H1 (cell line): ENCODE results near the gene IKZF3. TPM values are rescaled to one million over a fixed set of nuclear protein-coding genes. Genes with fewer than 3 reads are reported as not detected.
"Not testable (repeated sequence)": the region's sequence is repeated elsewhere in the genome, so short reads cannot be mapped to it uniquely, and the experiment has no call there.

Experiments
- CTCF ChIA-PET: fragments of 300-600 bp; sonication (Branson Sonifier 250); formaldehyde crosslinking; loops from one replicate; lab custom pipeline; 2021; ENCODE audit not compliant: partially characterized antibody; lab: Charles Lee
- POLR2A ChIA-PET: fragments of 300-600 bp; sonication (Branson Sonifier 250); formaldehyde crosslinking; loops from one replicate; lab custom pipeline; 2021; ENCODE audit warnings: inconsistent platforms; ENCODE audit not compliant: partially characterized antibody; lab: Charles Lee
- DNase-seq, 2 experiments: peaks; one replicate each; pipeline versions ENCODE4 v3.0.0 to v3.0.0-alpha.2; 2010 to 2022; ENCODE audit warnings: low spot score in 2 of 2, low read depth in 1 of 2, mixed read lengths in 1 of 2
- FAIRE-seq: peaks from 2 replicates; lab custom pipeline; 2011; peaks lifted over from hg19 to GRCh38; lab: Jason Lieb, UNC
- H2AFZ ChIP-seq: 2 replicates; pipeline ENCODE4 v1.8.1; 2012; ENCODE audit warnings: low read length, inconsistent platforms
- H2AK5ac ChIP-seq: 2 replicates; pipeline ENCODE4 v1.6.1; 2013; ENCODE audit warnings: low read depth, low read length
- H2BK120ac ChIP-seq: replicated peaks from 2 replicates; pipeline ENCODE3; 2013; ENCODE audit warnings: low read depth, low read length, inconsistent platforms
- H2BK12ac ChIP-seq: 2 replicates; pipeline ENCODE4 v1.6.1; 2013; ENCODE audit warnings: low read depth, low read length
- H2BK15ac ChIP-seq: 2 replicates; pipeline ENCODE4 v1.6.1; 2013; ENCODE audit warnings: low read length
- H2BK20ac ChIP-seq: 2 replicates; pipeline ENCODE4 v1.6.1; 2013; ENCODE audit warnings: low read length
- H2BK5ac ChIP-seq: 2 replicates; pipeline ENCODE4 v1.6.1; 2013; ENCODE audit warnings: low read depth, low read length
- H3K14ac ChIP-seq: 2 replicates; pipeline ENCODE4 v1.6.1; 2013; ENCODE audit warnings: inconsistent platforms; ENCODE audit not compliant: insufficient read length
- H3K18ac ChIP-seq: 2 replicates; pipeline ENCODE4 v1.6.1; 2013; ENCODE audit warnings: low read length; ENCODE audit errors: extremely low read depth
- H3K23ac ChIP-seq: 2 replicates; pipeline ENCODE4 v1.6.1; 2013; ENCODE audit warnings: inconsistent platforms; ENCODE audit not compliant: insufficient read length
- H3K23me2 ChIP-seq: 2 replicates; pipeline ENCODE4 v1.6.1; 2013; ENCODE audit warnings: low read depth, low read length
- H3K27ac ChIP-seq: 2 replicates; pipeline ENCODE4 v1.6.1; 2011; ENCODE audit warnings: low read depth, low read length, inconsistent platforms
- H3K27me3 ChIP-seq, 4 experiments: replicated peaks in 1 of 4; 1 replicate in 1 of 4; 2 replicates in 3 of 4; pipeline versions ENCODE4 v1.6.1 to v1.8.1; 2011 to 2013; ENCODE audit warnings: low read length in 3 of 4, mild to moderate bottlenecking in 3 of 4, inconsistent platforms in 2 of 4, mixed read lengths in 2 of 4, moderate library complexity in 1 of 4; ENCODE audit not compliant: control insufficient read depth in 3 of 4, insufficient read depth in 3 of 4; ENCODE audit errors: extremely low read depth in 1 of 4
- H3K36me3 ChIP-seq, 4 experiments: 2 replicates each; pipeline versions ENCODE4 v1.6.1 to v1.8.1; 2011 to 2013; ENCODE audit warnings: mild to moderate bottlenecking in 4 of 4, low read length in 3 of 4, moderate library complexity in 2 of 4, control low read depth in 1 of 4, inconsistent platforms in 1 of 4; ENCODE audit not compliant: insufficient read depth in 4 of 4, control insufficient read depth in 2 of 4
- H3K4ac ChIP-seq: replicated peaks from 2 replicates; pipeline ENCODE3; 2013; ENCODE audit warnings: low read length, low read depth, mixed read lengths, inconsistent platforms; ENCODE audit not compliant: insufficient read length
- H3K4me1 ChIP-seq, 4 experiments: replicated peaks in 1 of 4; 1 replicate in 1 of 4; 2 replicates in 3 of 4; pipeline versions ENCODE4 v1.6.1 to v1.8.1; 2011 to 2013; ENCODE audit warnings: low read length in 3 of 4, inconsistent platforms in 2 of 4, mixed read lengths in 1 of 4; ENCODE audit not compliant: insufficient read depth in 4 of 4, control insufficient read depth in 3 of 4
- H3K4me2 ChIP-seq, 2 experiments: 2 replicates each; pipeline versions ENCODE4 v1.6.1 to v1.8.1; 2011 to 2013; ENCODE audit warnings: low read depth in 2 of 2, low read length in 2 of 2, control low read depth in 1 of 2, inconsistent platforms in 1 of 2, mild to moderate bottlenecking in 1 of 2; ENCODE audit not compliant: insufficient read depth in 1 of 2
- H3K4me3 ChIP-seq, 4 experiments: fragments of 200-600, 300-600 bp in 1 of 4; sonication (generic), shearing (Covaris generic), sonication (Bioruptor Twin) in 1 of 4; 2 replicates each; pipeline versions ENCODE4 v1.5.1 to v1.8.1; 2011 to 2016; ENCODE audit warnings: low read length in 4 of 4, low read depth in 3 of 4, control low read depth in 2 of 4, inconsistent platforms in 2 of 4, mild to moderate bottlenecking in 2 of 4, mixed read lengths in 1 of 4, moderate library complexity in 1 of 4; ENCODE audit not compliant: insufficient read depth in 2 of 4; ENCODE audit errors: extremely low read depth in 1 of 4
- H3K56ac ChIP-seq: replicated peaks from 2 replicates; pipeline ENCODE3; 2013; ENCODE audit warnings: low read depth, mild to moderate bottlenecking, mixed read lengths, low read length, inconsistent platforms; ENCODE audit not compliant: insufficient read length
- H3K79me1 ChIP-seq: 2 replicates; pipeline ENCODE4 v1.6.1; 2013; ENCODE audit warnings: low read depth, low read length, control low read depth
- H3K79me2 ChIP-seq, 2 experiments: 2 replicates each; pipeline versions ENCODE4 v1.6.1 to v1.8.1; 2012 to 2013; ENCODE audit warnings: low read length in 2 of 2, mild to moderate bottlenecking in 2 of 2, inconsistent platforms in 1 of 2; ENCODE audit not compliant: insufficient read depth in 2 of 2, control insufficient read depth in 1 of 2
- H3K9ac ChIP-seq, 4 experiments: replicated peaks in 1 of 4; 1 replicate in 1 of 4; 2 replicates in 3 of 4; pipeline versions ENCODE4 v1.6.1 to v1.8.1; 2011 to 2013; ENCODE audit warnings: low read depth in 3 of 4, low read length in 3 of 4, control low read depth in 2 of 4, mild to moderate bottlenecking in 2 of 4, moderate library complexity in 2 of 4, inconsistent platforms in 1 of 4; ENCODE audit errors: extremely low read depth in 1 of 4
- H3K9me3 ChIP-seq, 2 experiments: 2 replicates each; pipeline versions ENCODE4 v1.6.1 to v1.8.1; 2012 to 2013; ENCODE audit warnings: mild to moderate bottlenecking in 2 of 2, moderate library complexity in 2 of 2, control low read depth in 1 of 2, inconsistent platforms in 1 of 2, low read depth in 1 of 2, low read length in 1 of 2, mixed read lengths in 1 of 2; ENCODE audit not compliant: insufficient read depth in 2 of 2
- H4K20me1 ChIP-seq, 2 experiments: replicated peaks in 1 of 2; 2 replicates each; pipeline versions ENCODE3 to v1.8.1; 2011 to 2013; ENCODE audit warnings: inconsistent platforms in 2 of 2, low read length in 2 of 2, mild to moderate bottlenecking in 1 of 2; ENCODE audit not compliant: insufficient read depth in 2 of 2, control insufficient read depth in 1 of 2
- H4K5ac ChIP-seq: 2 replicates; pipeline ENCODE4 v1.6.1; 2013; ENCODE audit warnings: low read length, low read depth, mixed read lengths, inconsistent platforms; ENCODE audit not compliant: insufficient read length
- H4K8ac ChIP-seq: 2 replicates; pipeline ENCODE4 v1.8.0; 2013; ENCODE audit warnings: mild to moderate bottlenecking, moderate library complexity, low read length, inconsistent platforms; ENCODE audit not compliant: insufficient read depth; ENCODE audit errors: extremely low read depth
- H4K91ac ChIP-seq: replicated peaks from 2 replicates; pipeline ENCODE3; 2013; ENCODE audit warnings: low read length, mixed read lengths, inconsistent platforms; ENCODE audit not compliant: insufficient read length
- POLR2AphosphoS5 ChIP-seq: IDR thresholded peaks from 2 replicates; pipeline ENCODE4 v1.6.1; 2011; ENCODE audit warnings: low read depth, low read length
- WGBS, 2 experiments: shearing (Covaris generic) in 1 of 2; methylation state at CpG; one replicate each; pipeline versions ENCODE4 v1.1.6 to v1.1.7; 2013 to 2015; ENCODE audit warnings: low lambda C conversion rate in 2 of 2, mixed read lengths in 2 of 2, inconsistent platforms in 1 of 2, low coverage in 1 of 2, missing lambda C conversion rate in 1 of 2; ENCODE audit not compliant: insufficient replicate concordance in 2 of 2, insufficient coverage in 1 of 2, insufficient read length in 1 of 2; ENCODE audit errors: extremely low coverage in 1 of 2, missing lambda C conversion rate in 1 of 2; 5-methylcytosine and 5-hydroxymethylcytosine counted together
- polyA plus RNA-seq, 7 experiments: library from polyadenylated mRNA; depleted of rRNA in 3 of 7; stranded (reverse) in 5 of 7; unstranded in 2 of 7; fragments of >200 nt in 5 of 7; fragments of 200-250 nt in 2 of 7; gene quantifications; 1 replicate in 5 of 7; 2 replicates in 1 of 7; 4 replicates in 1 of 7; pipeline versions ENCODE4 v1.2.1 to v1.2.3, GENCODE V29; 2011 to 2013; ENCODE audit warnings: missing spikeins in 2 of 7, mixed read lengths in 2 of 7
- total RNA-seq: library from RNA; stranded (reverse); fragmentation: NEBNext Ultra II Directional; extraction: Animal tissue kit (Norgen Biotek cat#: 25700); gene quantifications from 2 replicates; pipeline ENCODE4 v1.2.1, GENCODE V29; 2021

Gene IKZF3
- total and polyA plus RNA-seq, 2 of the 8 experiments (the other 6 are each of a cell fraction or from before 2014, with no cell fraction given) = 0.23 to 0.56 TPM

DNA sequence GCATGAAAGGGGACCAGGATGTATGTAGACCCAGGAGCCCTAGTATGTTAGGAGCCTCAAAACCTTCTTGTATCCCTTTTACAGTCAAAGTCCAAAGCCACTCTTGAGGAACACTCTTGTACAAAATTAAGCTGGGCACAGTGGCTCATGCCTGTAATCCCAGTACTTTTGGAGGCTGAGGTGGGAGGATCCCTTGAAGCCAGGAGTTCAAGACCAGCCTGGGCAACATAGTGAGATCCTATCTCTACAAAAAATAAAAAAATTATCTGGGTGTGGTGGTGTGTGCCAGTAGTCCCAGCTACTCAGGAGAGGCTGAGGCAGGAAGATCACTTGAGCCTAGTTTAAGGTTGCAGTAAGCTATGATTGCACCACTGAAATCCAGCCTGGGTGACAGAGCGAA lies 138.2 kb downstream of the IKZF3 start:
- H3K9me3 ChIP-seq, H2BK5ac ChIP-seq, H3K79me1 ChIP-seq, H4K91ac ChIP-seq, H2BK120ac ChIP-seq, H2BK15ac ChIP-seq, H3K27me3 ChIP-seq, H2AK5ac ChIP-seq, H4K8ac ChIP-seq, H3K56ac ChIP-seq, H3K14ac ChIP-seq, H3K4me2 ChIP-seq, H2BK12ac ChIP-seq, H3K9ac ChIP-seq, H3K79me2 ChIP-seq, DNase-seq, H3K4me3 ChIP-seq, H2AFZ ChIP-seq, H3K27ac ChIP-seq, H4K5ac ChIP-seq, H3K18ac ChIP-seq, H3K23ac ChIP-seq, H2BK20ac ChIP-seq, FAIRE-seq, H3K4ac ChIP-seq, H3K23me2 ChIP-seq: not testable (repeated sequence)
- Histone ChIP-seq H3K4me1 (peaks cover 0 to 11% (median 4%) of the 10 kb centered on the region in 4 experiments; a peak in 6 of 7 replicates), H4K20me1 (peaks cover 8 to 22% of the 10 kb centered on the region in 2 experiments), H3K36me3 (peaks cover 15 to 62% (median 39%) of the 10 kb centered on the region in 4 experiments)
- POLR2A ChIA-PET = interaction anchor here (0.5 to 1.5 kb wide), 7 partner anchors 12 to 55 kb away, joined by 3 to 5 read pairs (median 3); partner anchors contain the start of gene PGAP3
- WGBS, 2 experiments = 100% methylated on average over 1 of the region's 1 CpG; no CpG with 5 or more reads in 1 of the 2 experiments
- 0 out of 2 replicates have a peak, but pooled peaks have one; percentile 1 for TF ChIP-seq POLR2AphosphoS5
- CTCF ChIA-PET = interaction anchor here (0.5 to 1.2 kb wide), 6 partner anchors 12 to 505 kb away, joined by 3 to 4 read pairs (median 3); no protein-coding TSS in a partner anchor
